ENCODE measurements around the gene SCUBE3.

GRCh38 chr6:35181933-35182612 is 31.7 kb upstream of the SCUBE3 start:
- TF ChIP-seq, protein P1, sequence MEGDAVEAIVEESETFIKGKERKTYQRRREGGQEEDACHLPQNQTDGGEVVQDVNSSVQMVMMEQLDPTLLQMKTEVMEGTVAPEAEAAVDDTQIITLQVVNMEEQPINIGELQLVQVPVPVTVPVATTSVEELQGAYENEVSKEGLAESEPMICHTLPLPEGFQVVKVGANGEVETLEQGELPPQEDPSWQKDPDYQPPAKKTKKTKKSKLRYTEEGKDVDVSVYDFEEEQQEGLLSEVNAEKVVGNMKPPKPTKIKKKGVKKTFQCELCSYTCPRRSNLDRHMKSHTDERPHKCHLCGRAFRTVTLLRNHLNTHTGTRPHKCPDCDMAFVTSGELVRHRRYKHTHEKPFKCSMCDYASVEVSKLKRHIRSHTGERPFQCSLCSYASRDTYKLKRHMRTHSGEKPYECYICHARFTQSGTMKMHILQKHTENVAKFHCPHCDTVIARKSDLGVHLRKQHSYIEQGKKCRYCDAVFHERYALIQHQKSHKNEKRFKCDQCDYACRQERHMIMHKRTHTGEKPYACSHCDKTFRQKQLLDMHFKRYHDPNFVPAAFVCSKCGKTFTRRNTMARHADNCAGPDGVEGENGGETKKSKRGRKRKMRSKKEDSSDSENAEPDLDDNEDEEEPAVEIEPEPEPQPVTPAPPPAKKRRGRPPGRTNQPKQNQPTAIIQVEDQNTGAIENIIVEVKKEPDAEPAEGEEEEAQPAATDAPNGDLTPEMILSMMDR (IDR thresholded peaks at IDR 0.05; ENCODE audit: poor library complexity), result no peak
- no peak for TF ChIP-seq EZH2 (IDR thresholded peaks at IDR 0.05; ENCODE audit: borderline replicate concordance)
- TF ChIP-seq EZH2phosphoT487 (IDR thresholded peaks at IDR 0.05; ENCODE audit: low read depth, severe bottlenecking, unreplicated experiment), result no peak

Data from hepatocyte (in vitro differentiated cells).